Fibroblast of lung (primary cell): ENCODE measurements around the gene ZNF345. TPM values are rescaled to one million over a fixed set of nuclear protein-coding genes. Genes with fewer than 3 reads are reported as not detected.

ENCODE experiments used
- DNase-seq, 2 donors: peaks; one replicate each; pipeline versions ENCODE4 v3.0.0 to v3.0.0-alpha.2; 2010; ENCODE audit warnings: low read depth in 2 of 2
- H2AFZ ChIP-seq: 2 replicates; pipeline ENCODE4 v1.5.1; 2012; ENCODE audit warnings: low read length, control low read depth, inconsistent platforms
- H3K27ac ChIP-seq: 2 replicates; pipeline ENCODE4 v1.5.1; 2011; ENCODE audit warnings: low read length, control low read depth; ENCODE audit not compliant: insufficient read depth
- H3K27me3 ChIP-seq: 2 replicates; pipeline ENCODE4 v1.5.1; 2011; ENCODE audit warnings: mild to moderate bottlenecking, low read length; ENCODE audit not compliant: control insufficient read depth, insufficient read depth
- H3K36me3 ChIP-seq: 2 replicates; pipeline ENCODE4 v1.5.1; 2011; ENCODE audit warnings: low read length; ENCODE audit not compliant: control insufficient read depth, insufficient read depth
- H3K4me1 ChIP-seq: 2 replicates; pipeline ENCODE4 v1.5.1; 2011; ENCODE audit warnings: low read length; ENCODE audit not compliant: control insufficient read depth, insufficient read depth; ENCODE audit errors: extremely low read depth
- H3K4me2 ChIP-seq: 2 replicates; pipeline ENCODE4 v1.5.1; 2011; ENCODE audit warnings: low read length, control low read depth; ENCODE audit not compliant: insufficient read depth; ENCODE audit errors: extremely low read depth
- H3K4me3 ChIP-seq, 4 experiments: fragments of 200-600 bp in 1 of 4; sonication (generic) in 1 of 4; replicated peaks in 1 of 4; 2 replicates each; pipeline ENCODE4 v1.5.1; 2011 to 2016; ENCODE audit warnings: low read length in 4 of 4, low read depth in 3 of 4, mild to moderate bottlenecking in 3 of 4, control low read depth in 2 of 4, inconsistent platforms in 1 of 4, mixed read lengths in 1 of 4; ENCODE audit not compliant: insufficient read depth in 1 of 4; ENCODE audit errors: control extremely low read depth in 1 of 4
- H3K79me2 ChIP-seq: 2 replicates; pipeline ENCODE4 v1.5.1; 2012; ENCODE audit warnings: mild to moderate bottlenecking, low read length, inconsistent platforms; ENCODE audit not compliant: control insufficient read depth, insufficient read depth
- H3K9ac ChIP-seq: 2 replicates; pipeline ENCODE4 v1.5.1; 2011; ENCODE audit warnings: mild to moderate bottlenecking, low read length, control low read depth; ENCODE audit not compliant: insufficient read depth
- H3K9me3 ChIP-seq: 2 replicates; pipeline ENCODE4 v1.5.1; 2012; ENCODE audit warnings: low read depth, low read length; ENCODE audit not compliant: control insufficient read depth, insufficient read depth
- H4K20me1 ChIP-seq: 2 replicates; pipeline ENCODE4 v1.5.1; 2011; ENCODE audit warnings: low read length; ENCODE audit not compliant: control insufficient read depth, insufficient read depth; ENCODE audit errors: extremely low read depth
- EZH2 ChIP-seq: IDR thresholded peaks from 2 replicates; pipeline ENCODE4 v1.5.1; 2012; ENCODE audit warnings: low read length, control low read depth, mild to moderate bottlenecking; ENCODE audit errors: missing control alignments
- polyA plus RNA-seq, 2 donors: library from polyadenylated mRNA; depleted of rRNA in 1 of 2; stranded (reverse) in 1 of 2; unstranded in 1 of 2; fragments of >200 nt; gene quantifications; 2 replicates each; pipeline ENCODE4 v1.2.1, GENCODE V29; 2011 to 2012; ENCODE audit warnings: missing spikeins in 1 of 2
- total RNA-seq: library from RNA; depleted of rRNA; stranded (reverse); fragments of >200 nt; gene quantifications from 2 replicates; pipeline ENCODE4 v1.2.1, GENCODE V29; 2014
- TF ChIP-seq, protein P1 (sequence below), 2 donors: IDR thresholded peaks in 1 of 2; conservative IDR thresholded peaks in 1 of 2; 1 replicate in 1 of 2; 2 replicates in 1 of 2; pipeline ENCODE4 v1.5.1; 2011 to 2012; ENCODE audit warnings: low read length in 2 of 2, control low read depth in 1 of 2, inconsistent platforms in 1 of 2, low read depth in 1 of 2, mild to moderate bottlenecking in 1 of 2

Gene ZNF345
- total and polyA plus RNA-seq, 2 donors (not counting 1 experiment from before 2014, with no cell fraction given), result 2.3 to 2.8 TPM

DNA sequence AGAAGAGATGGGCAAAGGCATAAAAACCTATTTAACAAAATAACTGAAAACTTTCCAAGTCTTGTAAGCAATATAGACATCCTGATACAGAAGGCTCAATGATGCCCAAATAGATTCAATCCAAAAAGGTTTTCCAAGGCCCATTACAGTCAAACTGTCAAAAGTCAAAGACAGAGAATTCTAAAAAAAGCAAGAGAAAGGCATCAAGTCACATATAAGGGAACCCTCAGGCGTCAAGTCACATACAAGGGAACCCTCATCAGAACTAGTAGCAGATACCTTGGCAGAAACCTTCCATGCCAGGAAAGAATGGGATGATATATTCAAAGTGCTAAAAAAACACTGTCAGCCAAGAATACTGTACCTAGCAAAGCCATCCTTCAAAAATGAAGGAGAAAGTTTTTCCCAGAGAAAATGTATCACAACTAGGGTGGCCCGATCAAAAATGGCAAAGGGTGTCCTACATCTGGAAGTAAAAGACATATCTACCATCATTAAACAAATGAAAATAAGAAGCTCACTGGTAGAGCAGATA is 44.2 kb downstream of the ZNF345 start:
- no peak for DNase-seq
- no peaks in the 10 kb centered on the region for H3K27me3 ChIP-seq
- TF ChIP-seq, protein P1, sequence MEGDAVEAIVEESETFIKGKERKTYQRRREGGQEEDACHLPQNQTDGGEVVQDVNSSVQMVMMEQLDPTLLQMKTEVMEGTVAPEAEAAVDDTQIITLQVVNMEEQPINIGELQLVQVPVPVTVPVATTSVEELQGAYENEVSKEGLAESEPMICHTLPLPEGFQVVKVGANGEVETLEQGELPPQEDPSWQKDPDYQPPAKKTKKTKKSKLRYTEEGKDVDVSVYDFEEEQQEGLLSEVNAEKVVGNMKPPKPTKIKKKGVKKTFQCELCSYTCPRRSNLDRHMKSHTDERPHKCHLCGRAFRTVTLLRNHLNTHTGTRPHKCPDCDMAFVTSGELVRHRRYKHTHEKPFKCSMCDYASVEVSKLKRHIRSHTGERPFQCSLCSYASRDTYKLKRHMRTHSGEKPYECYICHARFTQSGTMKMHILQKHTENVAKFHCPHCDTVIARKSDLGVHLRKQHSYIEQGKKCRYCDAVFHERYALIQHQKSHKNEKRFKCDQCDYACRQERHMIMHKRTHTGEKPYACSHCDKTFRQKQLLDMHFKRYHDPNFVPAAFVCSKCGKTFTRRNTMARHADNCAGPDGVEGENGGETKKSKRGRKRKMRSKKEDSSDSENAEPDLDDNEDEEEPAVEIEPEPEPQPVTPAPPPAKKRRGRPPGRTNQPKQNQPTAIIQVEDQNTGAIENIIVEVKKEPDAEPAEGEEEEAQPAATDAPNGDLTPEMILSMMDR (conservative IDR thresholded peaks at IDR 0.05 in 1 of 2, IDR thresholded peaks at IDR 0.05 in 1 of 2; ENCODE audit: low read depth in 1 of 2, low read length in 2 of 2), result no peak
- no peak for TF ChIP-seq EZH2
- H3K9me3 ChIP-seq, result peaks cover 7% of the 10 kb centered on the region
- no peak overlapping the region for H3K27ac ChIP-seq
- H3K4me2 ChIP-seq, result no peak overlapping the region
- H3K79me2 ChIP-seq, result no peaks in the 10 kb centered on the region
- no peak overlapping the region for H3K4me3 ChIP-seq
- no peak overlapping the region for H2AFZ ChIP-seq
- H4K20me1 ChIP-seq, result no peaks in the 10 kb centered on the region
- no peak overlapping the region for H3K9ac ChIP-seq
- H3K4me1 ChIP-seq, result no peaks in the 10 kb centered on the region
- no peaks in the 10 kb centered on the region for H3K36me3 ChIP-seq

DNA sequence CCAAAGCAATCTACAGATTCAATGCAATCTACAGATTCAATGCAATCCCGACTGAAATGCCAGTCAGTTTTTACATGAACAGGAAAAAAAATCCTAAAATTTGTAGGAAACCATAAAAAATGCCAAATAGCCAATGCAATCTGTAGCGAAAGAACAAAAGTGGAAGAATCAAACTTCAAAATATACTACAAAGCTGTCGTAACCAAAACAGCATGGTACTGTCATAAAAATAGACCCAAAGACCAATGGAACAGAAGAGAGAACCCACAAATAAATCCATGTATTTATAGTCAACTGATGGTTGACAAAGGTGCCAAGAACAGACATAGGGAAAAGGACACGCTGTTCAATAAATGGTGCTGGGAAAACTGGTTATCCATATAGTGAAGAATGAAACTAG is 47.7 kb downstream of the ZNF345 start:
- H3K9me3 ChIP-seq, result no peaks in the 10 kb centered on the region

DNA sequence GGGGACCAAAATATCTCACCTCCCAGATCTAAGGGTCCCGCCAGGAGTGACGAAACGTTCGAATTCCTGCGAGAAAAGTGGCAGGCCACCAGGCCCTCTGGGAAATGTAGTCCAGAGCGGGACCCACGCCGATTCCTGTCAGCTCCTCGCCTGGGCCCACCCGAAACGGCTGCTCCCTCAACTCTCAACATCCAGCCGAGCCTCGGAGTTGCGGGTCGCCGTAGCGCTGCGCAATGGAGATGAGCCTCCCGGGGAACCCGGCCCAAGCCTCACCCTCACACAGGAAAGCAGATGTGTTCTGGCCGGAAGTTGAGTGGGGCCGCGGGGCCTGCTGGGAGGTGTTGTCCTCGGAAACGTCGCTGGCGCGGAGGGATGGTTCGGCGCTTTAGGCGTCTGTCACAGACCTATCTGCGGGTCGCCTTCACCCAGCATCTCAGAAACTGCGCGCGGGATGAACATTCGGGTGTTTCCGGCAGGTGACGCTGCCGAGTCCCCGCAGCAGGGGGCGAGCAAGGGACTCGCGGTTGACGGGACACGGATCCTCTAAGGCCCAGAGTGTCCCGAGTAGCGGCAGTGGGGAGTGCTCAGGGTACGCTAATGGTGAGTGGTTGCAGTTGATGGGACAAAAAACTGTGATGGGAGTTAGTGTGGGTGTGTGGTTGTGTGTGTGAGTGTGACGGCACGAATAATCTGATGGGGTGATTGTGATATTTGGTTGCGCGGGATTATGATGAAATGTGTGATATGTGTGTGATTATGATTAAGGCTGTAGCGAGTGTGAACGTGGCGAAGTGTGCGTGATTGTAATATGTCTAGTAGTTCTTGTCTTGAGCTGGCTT is 65.5 kb downstream of the ZNF345 start, which contains the start of the genes ZNF568 and ZNF829:
Gene ZNF568 (plus strand): TSS at position 341 of the 839 bp plus-strand sequence. CDS start 6,439 bp downstream, outside the sequence.
Gene ZNF829 (minus strand): TSS at position 300 of the 839 bp plus-strand sequence. CDS start 1,124 bp downstream, outside the sequence.
- peaks cover 2% of the 10 kb centered on the region for H3K36me3 ChIP-seq

More for the DNA sequence above, 47.7 kb downstream of the ZNF345 start:
- H3K9ac ChIP-seq, result no peak overlapping the region
- no peak overlapping the region for H3K4me2 ChIP-seq
- no peak overlapping the region for H2AFZ ChIP-seq
- H3K79me2 ChIP-seq, result no peaks in the 10 kb centered on the region
- DNase-seq, result no peak
- H3K4me3 ChIP-seq, result no peak overlapping the region
- H3K36me3 ChIP-seq, result no peaks in the 10 kb centered on the region
- no peaks in the 10 kb centered on the region for H4K20me1 ChIP-seq
- TF ChIP-seq, protein P1 (conservative IDR thresholded peaks at IDR 0.05 in 1 of 2, IDR thresholded peaks at IDR 0.05 in 1 of 2; ENCODE audit: low read depth in 1 of 2, low read length in 2 of 2), result no peak
- no peaks in the 10 kb centered on the region for H3K27me3 ChIP-seq
- H3K4me1 ChIP-seq, result no peaks in the 10 kb centered on the region
- no peak overlapping the region for H3K27ac ChIP-seq

More for the DNA sequence above, 65.5 kb downstream of the ZNF345 start, which contains the start of the genes ZNF568 and ZNF829:
- Histone ChIP-seq H3K4me1 (no peaks in the 10 kb centered on the region), H3K27me3 (no peaks in the 10 kb centered on the region), H3K9me3 (no peaks in the 10 kb centered on the region), H3K9ac (peak within 1 kb of the TSS; percentile 98), H3K4me2 (peak within 1 kb of the TSS; percentile 82), H3K4me3 (peak within 1 kb of the TSS; percentile 55 to 99 (median 80)), H2AFZ (peak within 1 kb of the TSS; percentile 95), H3K79me2 (peaks cover 4% of the 10 kb centered on the region), H4K20me1 (no peaks in the 10 kb centered on the region), H3K27ac (peak within 1 kb of the TSS; percentile 97)
- DNase-seq, result peak; percentile 88 to 90
- TF ChIP-seq, protein P1 (conservative IDR thresholded peaks at IDR 0.05 in 1 of 2, IDR thresholded peaks at IDR 0.05 in 1 of 2; ENCODE audit: low read depth in 1 of 2, low read length in 2 of 2), result peak; percentile 66 to 67
- TF ChIP-seq EZH2, result no peak
